Fibroblast of lung (primary cell): ENCODE measurements around the gene SLC1A7. TPM values are rescaled to one million over a fixed set of nuclear protein-coding genes. Genes with fewer than 3 reads are reported as not detected.

Experiments used
- DNase-seq, 2 donors: peaks; one replicate each; pipeline versions ENCODE4 v3.0.0 to v3.0.0-alpha.2; 2010; ENCODE audit warnings: low read depth in 2 of 2
- H2AFZ ChIP-seq: 2 replicates; pipeline ENCODE4 v1.5.1; 2012; ENCODE audit warnings: low read length, control low read depth, inconsistent platforms
- H3K27ac ChIP-seq: 2 replicates; pipeline ENCODE4 v1.5.1; 2011; ENCODE audit warnings: low read length, control low read depth; ENCODE audit not compliant: insufficient read depth
- H3K27me3 ChIP-seq: 2 replicates; pipeline ENCODE4 v1.5.1; 2011; ENCODE audit warnings: mild to moderate bottlenecking, low read length; ENCODE audit not compliant: control insufficient read depth, insufficient read depth
- H3K36me3 ChIP-seq: 2 replicates; pipeline ENCODE4 v1.5.1; 2011; ENCODE audit warnings: low read length; ENCODE audit not compliant: control insufficient read depth, insufficient read depth
- H3K4me1 ChIP-seq: 2 replicates; pipeline ENCODE4 v1.5.1; 2011; ENCODE audit warnings: low read length; ENCODE audit not compliant: control insufficient read depth, insufficient read depth; ENCODE audit errors: extremely low read depth
- H3K4me2 ChIP-seq: 2 replicates; pipeline ENCODE4 v1.5.1; 2011; ENCODE audit warnings: low read length, control low read depth; ENCODE audit not compliant: insufficient read depth; ENCODE audit errors: extremely low read depth
- H3K4me3 ChIP-seq, 4 experiments: fragments of 200-600 bp in 1 of 4; sonication (generic) in 1 of 4; replicated peaks in 1 of 4; 2 replicates each; pipeline ENCODE4 v1.5.1; 2011 to 2016; ENCODE audit warnings: low read length in 4 of 4, low read depth in 3 of 4, mild to moderate bottlenecking in 3 of 4, control low read depth in 2 of 4, inconsistent platforms in 1 of 4, mixed read lengths in 1 of 4; ENCODE audit not compliant: insufficient read depth in 1 of 4; ENCODE audit errors: control extremely low read depth in 1 of 4
- H3K79me2 ChIP-seq: 2 replicates; pipeline ENCODE4 v1.5.1; 2012; ENCODE audit warnings: mild to moderate bottlenecking, low read length, inconsistent platforms; ENCODE audit not compliant: control insufficient read depth, insufficient read depth
- H3K9ac ChIP-seq: 2 replicates; pipeline ENCODE4 v1.5.1; 2011; ENCODE audit warnings: mild to moderate bottlenecking, low read length, control low read depth; ENCODE audit not compliant: insufficient read depth
- H3K9me3 ChIP-seq: 2 replicates; pipeline ENCODE4 v1.5.1; 2012; ENCODE audit warnings: low read depth, low read length; ENCODE audit not compliant: control insufficient read depth, insufficient read depth
- H4K20me1 ChIP-seq: 2 replicates; pipeline ENCODE4 v1.5.1; 2011; ENCODE audit warnings: low read length; ENCODE audit not compliant: control insufficient read depth, insufficient read depth; ENCODE audit errors: extremely low read depth
- CTCF ChIP-seq, 2 donors: IDR thresholded peaks in 1 of 2; conservative IDR thresholded peaks in 1 of 2; 1 replicate in 1 of 2; 2 replicates in 1 of 2; pipeline ENCODE4 v1.5.1; 2011 to 2012; ENCODE audit warnings: low read length in 2 of 2, control low read depth in 1 of 2, inconsistent platforms in 1 of 2, low read depth in 1 of 2, mild to moderate bottlenecking in 1 of 2
- EZH2 ChIP-seq: IDR thresholded peaks from 2 replicates; pipeline ENCODE4 v1.5.1; 2012; ENCODE audit warnings: low read length, control low read depth, mild to moderate bottlenecking; ENCODE audit errors: missing control alignments
- polyA plus RNA-seq, 2 donors: library from polyadenylated mRNA; depleted of rRNA in 1 of 2; stranded (reverse) in 1 of 2; unstranded in 1 of 2; fragments of >200 nt; gene quantifications; 2 replicates each; pipeline ENCODE4 v1.2.1, GENCODE V29; 2011 to 2012; ENCODE audit warnings: missing spikeins in 1 of 2
- total RNA-seq: library from RNA; depleted of rRNA; stranded (reverse); fragments of >200 nt; gene quantifications from 2 replicates; pipeline ENCODE4 v1.2.1, GENCODE V29; 2014

SLC1A7 gene
- total and polyA plus RNA-seq, 2 donors (not counting 1 experiment from before 2014, with no cell fraction given) = 0.15 to 0.33 TPM

GRCh38 chr1:53084589-53084971 lies 57.9 kb downstream of the SLC1A7 start:
- TF ChIP-seq EZH2 (no peak), CTCF (conservative IDR thresholded peaks at IDR 0.05 in 1 of 2, IDR thresholded peaks at IDR 0.05 in 1 of 2; ENCODE audit: low read depth in 1 of 2, low read length in 2 of 2) (no peak)
- Histone ChIP-seq H3K27me3 (no peaks in the 10 kb centered on the region), H3K4me1 (peaks cover 6% of the 10 kb centered on the region), H3K4me2 (no peak overlapping the region), H2AFZ (no peak overlapping the region), H3K79me2 (no peaks in the 10 kb centered on the region), H3K36me3 (peaks cover 11% of the 10 kb centered on the region), H3K4me3 (no peak overlapping the region), H3K27ac (no peak overlapping the region), H3K9me3 (no peaks in the 10 kb centered on the region), H4K20me1 (no peaks in the 10 kb centered on the region), H3K9ac (no peak overlapping the region)
- no peak for DNase-seq

- H3K79me2 ChIP-seq = no peaks in the 10 kb centered on the region
- H3K9ac ChIP-seq = no peak overlapping the region
- H3K9me3 ChIP-seq = no peaks in the 10 kb centered on the region
- H3K36me3 ChIP-seq = peaks cover 11% of the 10 kb centered on the region
- H3K27ac ChIP-seq = no peak overlapping the region
- no peak overlapping the region for H3K4me3 ChIP-seq
- peaks cover 6% of the 10 kb centered on the region for H3K4me1 ChIP-seq
- H3K4me2 ChIP-seq = no peak overlapping the region
- TF ChIP-seq EZH2 (no peak), CTCF (conservative IDR thresholded peaks at IDR 0.05 in 1 of 2, IDR thresholded peaks at IDR 0.05 in 1 of 2; ENCODE audit: low read depth in 1 of 2, low read length in 2 of 2) (no peak)
- H3K27me3 ChIP-seq = no peaks in the 10 kb centered on the region
- H2AFZ ChIP-seq = no peak overlapping the region
- no peak for DNase-seq
- H4K20me1 ChIP-seq = no peaks in the 10 kb centered on the region
These were observed 58.5 kb downstream of the SLC1A7 start for GRCh38 chr1:53083636-53084588.

GRCh38 chr1:53082826-53083455 lies 59.5 kb downstream of the SLC1A7 start:
- H3K27me3 ChIP-seq = no peaks in the 10 kb centered on the region
- no peak overlapping the region for H3K27ac ChIP-seq
- H4K20me1 ChIP-seq = no peaks in the 10 kb centered on the region
- H3K9me3 ChIP-seq = no peaks in the 10 kb centered on the region
- peaks cover 15% of the 10 kb centered on the region for H3K36me3 ChIP-seq
- no peak overlapping the region for H2AFZ ChIP-seq
- no peak overlapping the region for H3K9ac ChIP-seq
- no peak for TF ChIP-seq CTCF (conservative IDR thresholded peaks at IDR 0.05 in 1 of 2, IDR thresholded peaks at IDR 0.05 in 1 of 2; ENCODE audit: low read depth in 1 of 2, low read length in 2 of 2)
- no peak for TF ChIP-seq EZH2
- H3K4me2 ChIP-seq = no peak overlapping the region
- no peaks in the 10 kb centered on the region for H3K79me2 ChIP-seq
- H3K4me1 ChIP-seq = peaks cover 4% of the 10 kb centered on the region
- no peak overlapping the region for H3K4me3 ChIP-seq
- DNase-seq = no peak
